GM06990 (cell line): ENCODE measurements around the gene IFIT1B.
A peak's percentile ranks its signal among the peaks of the same experiment; 100 is the strongest.
"Not testable (repeated sequence)": the region's sequence is repeated elsewhere in the genome, so short reads cannot be mapped to it uniquely, and the experiment has no call there.

Experiments used
- DNase-seq: peaks from one replicate; pipeline ENCODE4 v3.0.0-alpha.2; 2011; ENCODE audit not compliant: insufficient read length; ENCODE audit errors: extremely low read depth
- H3K27me3 ChIP-seq: replicated peaks from 2 replicates; pipeline ENCODE4 v1.6.0; 2011; ENCODE audit warnings: low read length; ENCODE audit not compliant: control insufficient read depth, insufficient read depth
- H3K36me3 ChIP-seq: 2 replicates; pipeline ENCODE4 v1.5.1; 2011; ENCODE audit warnings: low read length; ENCODE audit not compliant: control insufficient read depth, insufficient read depth
- H3K4me3 ChIP-seq: replicated peaks from 2 replicates; pipeline ENCODE4 v1.5.1; 2011; ENCODE audit warnings: low read depth, mild to moderate bottlenecking, control low read depth, low read length
- TF ChIP-seq, protein P1 (sequence below): IDR thresholded peaks from 2 replicates; pipeline ENCODE4 v1.5.1; 2011; ENCODE audit warnings: low read length, control low read depth, mild to moderate bottlenecking, inconsistent platforms; ENCODE audit not compliant: insufficient read depth, poor library complexity, severe bottlenecking

IFIT1B gene

DNA sequence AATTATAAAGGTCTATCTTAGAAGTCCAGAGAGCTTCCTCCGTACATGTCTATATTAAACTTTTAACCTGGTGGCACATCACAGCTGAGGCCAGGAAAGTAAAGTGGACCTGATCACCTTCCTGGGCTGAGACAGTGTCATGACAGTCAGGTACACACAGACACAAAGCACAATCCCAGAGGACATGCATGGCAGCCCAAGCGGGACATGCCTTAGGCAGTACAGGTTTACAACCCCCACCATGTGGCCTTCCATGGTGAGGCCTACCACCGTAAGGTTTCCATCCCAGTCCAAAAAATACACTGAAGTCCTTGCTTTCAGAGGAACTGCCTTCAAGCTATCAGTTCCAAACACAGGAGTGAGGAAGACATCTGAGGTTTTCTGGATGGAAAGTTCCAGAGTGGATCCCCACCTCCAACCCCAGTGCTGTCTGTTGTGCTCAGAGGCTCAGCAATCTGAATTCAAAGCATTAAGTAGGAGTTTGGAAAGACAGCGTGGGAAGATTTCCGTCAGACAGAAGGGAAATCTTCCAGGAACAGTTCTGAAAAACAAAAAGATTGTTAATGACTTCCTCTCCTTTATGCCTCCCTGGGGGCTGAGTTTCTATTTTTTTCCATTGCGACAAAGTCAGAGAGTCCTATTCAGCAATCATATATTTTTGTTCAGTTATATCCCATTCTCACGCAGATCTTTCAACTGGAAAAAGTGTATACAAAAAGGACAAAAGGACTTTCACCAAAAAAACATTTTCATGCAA is 30.0 kb upstream of the IFIT1B start:
- H3K4me3 ChIP-seq = no peak overlapping the region
- TF ChIP-seq, protein P1, sequence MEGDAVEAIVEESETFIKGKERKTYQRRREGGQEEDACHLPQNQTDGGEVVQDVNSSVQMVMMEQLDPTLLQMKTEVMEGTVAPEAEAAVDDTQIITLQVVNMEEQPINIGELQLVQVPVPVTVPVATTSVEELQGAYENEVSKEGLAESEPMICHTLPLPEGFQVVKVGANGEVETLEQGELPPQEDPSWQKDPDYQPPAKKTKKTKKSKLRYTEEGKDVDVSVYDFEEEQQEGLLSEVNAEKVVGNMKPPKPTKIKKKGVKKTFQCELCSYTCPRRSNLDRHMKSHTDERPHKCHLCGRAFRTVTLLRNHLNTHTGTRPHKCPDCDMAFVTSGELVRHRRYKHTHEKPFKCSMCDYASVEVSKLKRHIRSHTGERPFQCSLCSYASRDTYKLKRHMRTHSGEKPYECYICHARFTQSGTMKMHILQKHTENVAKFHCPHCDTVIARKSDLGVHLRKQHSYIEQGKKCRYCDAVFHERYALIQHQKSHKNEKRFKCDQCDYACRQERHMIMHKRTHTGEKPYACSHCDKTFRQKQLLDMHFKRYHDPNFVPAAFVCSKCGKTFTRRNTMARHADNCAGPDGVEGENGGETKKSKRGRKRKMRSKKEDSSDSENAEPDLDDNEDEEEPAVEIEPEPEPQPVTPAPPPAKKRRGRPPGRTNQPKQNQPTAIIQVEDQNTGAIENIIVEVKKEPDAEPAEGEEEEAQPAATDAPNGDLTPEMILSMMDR = no peak
- no peaks in the 10 kb centered on the region for H3K27me3 ChIP-seq
- no peaks in the 10 kb centered on the region for H3K36me3 ChIP-seq
- DNase-seq = peak; percentile 29

DNA sequence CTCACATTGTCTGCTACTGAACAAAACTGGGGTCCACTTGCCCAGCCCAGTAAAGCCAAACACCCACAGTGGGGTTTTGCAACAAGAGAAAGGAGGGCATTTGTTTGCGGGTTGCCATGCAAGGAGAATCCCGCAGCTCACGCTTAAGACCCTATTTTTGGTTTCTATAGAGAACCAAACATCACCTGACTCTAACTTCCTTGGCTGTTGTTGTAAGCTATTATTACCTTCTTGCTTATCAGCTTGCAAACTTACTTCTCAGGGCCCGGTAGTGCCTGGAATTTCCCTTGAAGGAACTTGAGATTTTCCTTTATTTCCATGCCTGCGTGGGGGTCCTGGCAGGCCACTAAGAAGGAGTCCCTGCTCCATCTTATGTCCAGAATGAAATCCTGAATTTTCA is 29.4 kb upstream of the IFIT1B start:
- H3K36me3 ChIP-seq = no peaks in the 10 kb centered on the region
- DNase-seq = no peak
- no peak overlapping the region for H3K4me3 ChIP-seq
- TF ChIP-seq, protein P1 = no peak
- no peaks in the 10 kb centered on the region for H3K27me3 ChIP-seq

DNA sequence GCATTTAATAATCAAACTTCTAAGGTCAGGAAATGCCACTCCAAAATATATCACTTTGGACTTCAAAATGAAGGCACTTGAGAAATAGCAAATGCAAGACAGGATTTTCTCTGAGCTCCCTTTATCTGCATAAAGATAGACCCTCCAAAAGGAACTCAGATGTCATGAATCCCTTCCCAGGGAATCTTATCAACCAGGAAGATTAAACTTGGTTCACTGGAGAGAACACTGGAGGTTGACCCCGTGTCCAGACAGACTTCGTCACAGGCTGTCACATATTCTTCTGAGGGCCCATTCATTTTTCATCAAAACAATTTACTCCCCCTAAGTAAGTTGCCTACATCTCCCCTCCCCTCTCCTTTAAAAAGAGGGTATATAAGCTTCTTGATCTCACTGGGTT is 28.9 kb upstream of the IFIT1B start:
- Histone ChIP-seq H3K36me3 (no peaks in the 10 kb centered on the region), H3K27me3 (no peaks in the 10 kb centered on the region), H3K4me3 (no peak overlapping the region)
- TF ChIP-seq, protein P1 = no peak
- DNase-seq = no peak

DNA sequence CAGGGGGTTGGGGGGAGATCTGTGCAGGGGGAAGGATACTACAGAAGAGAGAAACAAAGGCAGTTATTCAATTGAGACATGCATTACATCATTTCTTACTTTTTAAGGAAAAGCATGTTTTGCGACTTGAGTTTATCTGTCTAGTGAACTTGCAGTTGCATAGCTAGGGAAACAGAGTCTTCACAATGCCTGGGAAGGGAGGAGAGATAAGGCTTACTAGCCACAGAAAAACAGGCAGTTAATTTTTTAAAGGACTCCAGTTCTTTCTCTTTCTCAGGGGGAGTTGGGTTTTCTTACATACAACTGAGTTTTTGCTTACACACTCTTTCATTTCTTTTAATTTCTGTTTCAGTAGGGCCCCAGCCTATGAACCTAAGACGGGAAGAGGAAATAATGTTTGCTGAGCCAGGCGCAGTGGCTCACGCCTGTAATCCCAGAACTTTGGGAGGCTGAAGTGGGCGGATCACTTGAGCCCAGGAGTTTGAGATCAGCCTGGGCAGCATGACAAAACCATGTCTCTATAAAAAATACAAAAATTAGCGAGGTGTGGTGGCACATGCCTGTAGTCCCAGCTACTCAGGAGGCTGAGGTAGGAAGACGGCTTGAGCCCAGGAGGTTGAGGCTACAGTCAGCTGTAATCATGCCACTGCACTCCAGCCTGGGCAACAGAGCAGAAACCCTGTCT is 27.1 kb upstream of the IFIT1B start:
- not testable (repeated sequence) for H3K36me3 ChIP-seq, H3K27me3 ChIP-seq
- peak; percentile 31 for DNase-seq
- H3K4me3 ChIP-seq = peak overlapping the region; percentile 35

DNA sequence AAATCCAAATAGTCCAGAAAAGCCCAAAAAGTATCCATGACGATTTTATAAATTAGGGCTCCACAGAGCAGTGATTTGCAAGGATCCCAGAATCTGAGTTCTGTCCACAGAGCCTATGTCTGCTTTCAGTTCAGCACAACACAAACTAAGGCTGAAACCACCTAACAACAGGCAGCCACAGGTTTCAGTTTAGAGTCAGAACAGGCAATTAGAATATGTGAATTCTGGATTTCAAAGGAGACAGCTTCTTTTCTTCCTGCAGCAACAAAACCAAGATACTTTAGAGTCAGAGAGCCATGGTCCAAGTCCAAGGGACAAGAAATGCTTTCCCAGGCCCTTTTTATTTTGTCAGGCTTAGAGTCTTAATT is 26.5 kb upstream of the IFIT1B start:
- TF ChIP-seq, protein P1 = no peak
- H3K27me3 ChIP-seq = no peaks in the 10 kb centered on the region
- peak; percentile 45 for DNase-seq
- H3K4me3 ChIP-seq = peak overlapping the region; percentile 35
- H3K36me3 ChIP-seq = no peaks in the 10 kb centered on the region

DNA sequence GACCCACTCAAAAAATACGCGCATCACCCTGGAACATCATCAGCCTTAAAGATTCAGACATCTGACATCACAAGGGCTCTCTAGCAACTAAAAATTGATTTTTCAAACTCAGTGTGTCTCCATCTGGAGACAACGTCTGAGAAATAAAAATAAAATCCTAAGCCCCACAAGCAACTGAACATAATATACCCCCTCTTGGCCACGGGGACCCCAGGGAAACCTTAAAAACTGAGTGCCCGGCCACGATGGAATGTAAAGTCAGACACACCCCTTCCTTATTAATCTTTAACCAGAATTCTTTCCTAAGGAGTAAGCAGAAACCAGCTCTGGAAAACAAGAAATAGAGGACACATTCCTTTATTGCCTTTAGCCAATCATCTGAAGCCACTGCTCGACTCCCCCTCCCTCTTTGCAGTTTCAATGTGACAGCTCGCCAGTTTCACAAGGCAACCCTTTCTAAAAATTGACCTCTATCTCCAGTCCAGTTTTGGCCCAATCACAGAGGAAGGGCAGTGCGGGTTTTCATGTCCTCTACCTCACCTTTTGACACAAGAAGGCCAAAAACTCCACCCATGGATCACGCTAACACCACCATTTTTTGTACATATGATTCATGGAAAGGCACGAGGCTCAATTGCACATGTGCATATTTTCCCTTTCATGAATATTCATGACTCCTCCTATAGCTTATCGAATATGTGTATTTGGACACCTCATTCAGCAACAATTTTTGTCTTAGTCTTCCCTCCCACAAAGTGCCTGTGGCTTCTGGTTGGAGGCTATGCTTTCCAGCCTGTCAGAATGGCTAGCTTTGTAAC is 25.9 kb upstream of the IFIT1B start:
- TF ChIP-seq, protein P1 = no peak
- Histone ChIP-seq H3K27me3 (no peaks in the 10 kb centered on the region), H3K36me3 (no peaks in the 10 kb centered on the region), H3K4me3 (peak overlapping the region; percentile 3; the same call in 1 of the 2 replicates)
- peak; percentile 41 for DNase-seq
